COLO668 (cell line): Measurements from ENCODE around the gene AP2M1.

Source experiments
- DNase-seq: peaks from one replicate; lab custom pipeline; 2025; ENCODE audit not compliant: unreplicated experiment; lab: John Stamatoyannopoulos, UW

The AP2M1 gene

DNA sequence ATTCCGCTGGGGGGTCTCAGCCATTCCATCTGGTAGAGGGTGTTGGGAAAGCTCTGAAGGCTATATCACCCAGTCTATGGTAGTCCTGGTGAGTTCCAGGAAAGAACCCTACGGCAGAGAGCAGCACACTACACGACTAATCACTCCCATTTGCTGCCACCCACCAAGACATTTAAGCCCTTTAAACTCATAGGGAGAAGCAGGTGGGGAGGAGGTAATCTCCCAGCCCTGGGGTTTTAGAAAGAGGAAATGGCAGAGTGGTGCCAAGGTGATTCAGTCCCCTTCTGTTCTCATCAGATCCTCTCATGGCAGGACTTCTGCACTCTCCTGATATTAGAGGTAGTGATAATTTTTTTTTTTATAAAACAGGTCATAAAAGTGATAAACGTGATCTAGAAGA lies 44.2 kb downstream of the AP2M1 start:
- no peak for DNase-seq

DNA sequence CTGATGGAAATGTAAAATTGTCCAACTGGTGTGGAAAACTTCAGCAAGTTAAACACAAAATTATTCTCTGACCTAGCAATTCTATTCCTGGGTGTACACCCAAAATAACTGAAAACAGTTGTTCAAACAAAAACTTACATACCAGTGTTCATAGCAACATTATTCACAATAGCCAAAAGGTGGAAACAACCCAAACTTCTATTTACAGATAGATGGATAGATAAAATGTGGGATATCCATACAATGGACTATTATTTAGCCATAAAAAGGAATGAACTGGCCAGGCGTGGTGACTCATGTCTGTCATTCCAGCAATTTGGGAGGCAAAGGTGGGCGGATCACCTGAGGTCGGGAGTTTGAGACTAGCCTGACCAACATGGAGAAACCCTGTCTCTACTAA lies 47.9 kb downstream of the AP2M1 start:
- no peak for DNase-seq

DNA sequence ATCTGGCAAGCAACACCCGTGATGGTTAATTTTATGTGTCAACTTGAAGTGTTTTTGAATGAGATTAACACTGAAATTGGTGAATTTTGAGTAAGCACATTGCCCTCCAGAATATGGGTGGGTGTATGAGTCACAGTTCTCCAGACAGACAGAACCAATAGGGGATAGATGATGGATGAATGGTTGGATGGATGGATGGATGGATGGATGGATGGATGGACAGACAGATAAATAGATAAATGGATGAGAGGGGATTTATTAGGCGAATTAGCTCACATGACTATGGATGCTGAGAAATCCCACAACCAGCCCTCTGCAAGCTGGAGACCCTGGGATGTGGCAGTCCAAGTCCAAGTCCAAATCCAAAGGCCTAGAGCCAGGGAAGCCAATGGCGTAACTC lies 49.3 kb downstream of the AP2M1 start:
- DNase-seq, result no peak

DNA sequence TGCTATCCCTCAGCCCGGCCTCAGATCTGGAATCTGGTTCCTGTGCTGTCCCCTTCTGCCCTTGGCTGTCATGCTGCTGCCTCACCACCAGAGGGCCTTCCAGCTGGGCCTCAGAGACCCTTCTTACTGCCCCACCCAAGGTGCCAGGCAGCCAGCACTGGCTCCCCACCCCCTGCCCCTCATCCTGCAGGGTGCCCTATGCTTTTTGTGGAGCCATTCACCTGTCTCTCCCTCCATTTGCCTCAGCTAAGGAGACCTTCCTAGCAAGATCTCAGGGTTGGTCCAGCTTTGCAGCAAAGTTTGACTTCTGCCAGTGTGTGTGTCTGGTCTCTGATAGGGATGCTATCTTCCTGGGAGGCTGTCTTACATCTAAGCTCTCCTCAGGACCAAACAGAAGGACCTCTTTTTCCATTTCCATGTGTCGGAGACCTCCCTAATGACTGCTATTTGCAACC lies 52.9 kb downstream of the AP2M1 start:
- peak; percentile 27 for DNase-seq

GRCh38 chr3:184228376-184229137 lies 53.9 kb downstream of the AP2M1 start:
- DNase-seq, result no peak

- DNase-seq, result peak; percentile 84
Measured at GRCh38 chr3:184229394-184230080, 54.9 kb downstream of the AP2M1 start, which contains the start of gene VWA5B2. VWA5B2 (plus strand) TSS chr3:184229585; CDS start chr3:184230529, 944 bp downstream.

DNA sequence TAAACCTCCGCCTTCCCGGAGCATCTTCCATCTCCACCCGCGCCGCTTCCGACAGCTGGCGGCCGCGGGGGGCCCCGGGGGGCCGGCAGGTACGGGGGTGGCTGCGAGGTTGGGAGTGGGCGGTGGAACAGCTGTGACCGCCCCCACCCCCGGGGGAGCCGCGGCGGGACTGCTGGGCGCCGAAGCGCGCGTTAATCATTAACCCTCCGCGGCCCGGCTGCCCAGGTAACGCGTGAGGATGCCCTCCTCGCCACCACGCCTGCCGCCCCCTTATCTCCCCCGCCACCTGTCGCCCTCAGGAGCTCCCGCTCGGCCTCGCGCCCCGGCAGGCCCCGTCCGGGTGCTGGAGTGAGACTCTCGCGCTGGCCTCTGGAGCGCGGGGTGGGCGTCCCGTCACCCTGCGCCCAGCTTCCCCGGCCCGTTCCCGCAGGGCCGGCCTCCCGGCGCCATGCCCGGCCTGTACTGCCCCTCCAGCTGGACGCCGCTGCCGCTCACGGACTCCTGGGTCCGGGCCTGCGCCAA lies 55.5 kb downstream of the AP2M1 start:
- peak; percentile 85 for DNase-seq

- peak; percentile 82 for DNase-seq
Measured at GRCh38 chr3:184230603-184231528, 56.2 kb downstream of the AP2M1 start.

DNA sequence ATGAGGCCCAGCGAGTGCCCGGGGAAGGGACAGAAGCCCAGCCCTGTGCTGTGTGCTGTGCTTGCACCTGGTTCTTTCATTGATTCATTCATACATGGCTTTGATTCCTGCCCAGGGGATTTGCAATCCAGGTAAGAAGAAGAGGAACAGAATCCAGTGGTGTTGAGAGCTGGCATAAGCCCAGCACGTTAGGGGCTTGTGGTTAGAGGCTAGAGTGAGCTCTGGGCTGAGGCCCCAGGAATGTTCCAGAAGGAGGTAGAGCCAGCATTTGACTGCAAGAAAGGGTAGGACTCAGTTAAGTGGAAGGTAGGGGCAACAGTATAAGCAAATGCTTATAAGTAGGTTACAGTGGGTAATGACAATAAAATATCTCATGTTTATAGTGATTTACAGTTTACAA lies 57.0 kb downstream of the AP2M1 start:
- peak; percentile 3 for DNase-seq

DNA sequence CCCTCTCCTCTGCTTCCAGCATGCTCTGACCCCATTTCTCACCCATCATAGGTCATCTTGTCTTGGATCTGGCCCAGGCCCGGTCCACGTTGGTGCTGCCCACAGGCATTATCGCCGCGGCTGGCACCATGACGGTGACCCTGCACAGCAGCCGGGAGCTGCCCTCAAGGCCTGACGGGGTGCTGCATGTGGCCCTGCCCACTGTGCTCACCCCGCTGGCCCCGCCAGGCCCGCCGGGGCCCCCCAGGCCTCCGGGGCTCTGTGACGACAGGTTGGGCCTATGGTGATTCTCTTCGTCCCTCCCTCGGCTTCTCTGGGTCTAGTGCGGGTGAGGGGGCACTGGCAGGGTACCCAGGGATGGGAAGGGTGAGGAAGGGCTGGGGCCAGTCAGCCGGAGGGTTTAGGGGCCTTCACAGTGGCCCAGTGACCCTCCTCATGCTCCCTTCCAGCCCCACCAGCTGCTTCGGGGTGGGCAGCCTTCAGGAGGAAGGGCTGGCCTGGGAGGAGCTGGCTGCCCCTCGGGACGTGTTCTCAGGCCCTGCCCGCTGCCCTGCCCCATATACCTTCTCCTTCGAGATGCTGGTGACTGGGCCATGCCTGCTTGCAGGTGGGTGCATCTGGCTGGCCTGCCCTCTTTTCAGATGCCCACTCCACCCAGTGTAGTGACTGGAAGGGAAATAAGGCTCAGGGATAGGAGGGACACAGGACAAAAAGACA lies 58.6 kb downstream of the AP2M1 start:
- DNase-seq, result no peak
